Astrocyte of the hippocampus (primary cell): Measurements from ENCODE around the gene NCF2.

Experiments
- DNase-seq: peaks from one replicate; pipeline ENCODE4 v3.0.0; 2011; ENCODE audit warnings: low read depth, low spot score

Gene NCF2

GRCh38 chr1:183612407-183612806, 22.1 kb upstream of the NCF2 start:
- no peak for DNase-seq

DNA sequence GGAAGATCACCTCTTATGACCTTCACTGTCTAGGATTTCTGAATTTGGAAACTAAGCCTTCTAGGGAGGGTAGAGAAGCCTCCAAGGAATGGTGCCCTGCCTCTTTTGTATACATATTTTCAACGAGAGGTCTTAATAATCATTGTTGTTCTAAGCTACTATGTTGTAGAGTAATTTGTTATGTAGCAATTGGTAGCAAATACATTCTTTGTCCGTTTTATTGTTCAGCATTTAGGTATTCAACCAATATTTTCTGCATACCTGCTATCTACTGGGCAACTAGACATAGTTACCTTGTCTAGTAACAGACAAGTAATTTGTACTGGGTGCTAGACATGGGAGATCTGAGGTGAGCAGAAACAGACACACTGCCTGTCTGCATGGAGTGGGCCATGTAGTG, 20.8 kb upstream of the NCF2 start:
- no peak for DNase-seq

- DNase-seq = peak; percentile 41
Observed at GRCh38 chr1:183609759-183610452, 19.6 kb upstream of the NCF2 start.

- DNase-seq = peak; percentile 32
Observed at GRCh38 chr1:183609313-183609712, 19.1 kb upstream of the NCF2 start.

DNA sequence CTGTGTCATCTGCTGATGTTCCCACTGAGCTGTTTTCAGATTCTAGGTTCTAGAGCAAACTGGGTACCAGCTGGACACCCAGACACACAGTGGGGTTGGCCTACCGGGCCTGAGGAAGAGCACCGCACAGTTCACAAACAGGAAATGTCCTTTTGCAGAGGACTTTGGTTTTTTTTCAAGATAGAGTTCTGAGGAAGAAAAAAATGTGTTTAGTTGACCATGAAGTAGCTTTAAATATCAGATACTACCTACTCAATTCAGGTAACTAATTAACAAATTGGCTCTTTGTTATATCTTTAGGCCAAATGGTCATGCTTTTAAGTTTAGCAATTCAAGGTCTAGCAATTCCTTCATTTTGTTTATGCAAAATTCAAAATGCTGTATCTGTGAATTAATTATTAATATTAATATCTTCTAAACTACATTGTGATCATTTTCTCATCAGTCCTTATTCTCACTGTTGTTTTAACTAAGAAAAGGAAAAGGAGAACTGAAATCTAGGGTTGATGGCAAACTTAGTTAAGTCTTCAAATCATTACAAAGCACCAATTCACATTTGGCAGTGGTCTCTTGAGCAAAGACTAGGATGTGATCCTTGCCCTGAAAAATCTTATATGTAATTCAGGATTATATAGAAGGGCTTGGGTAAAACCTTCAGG, 17.2 kb upstream of the NCF2 start:
- DNase-seq = no peak

DNA sequence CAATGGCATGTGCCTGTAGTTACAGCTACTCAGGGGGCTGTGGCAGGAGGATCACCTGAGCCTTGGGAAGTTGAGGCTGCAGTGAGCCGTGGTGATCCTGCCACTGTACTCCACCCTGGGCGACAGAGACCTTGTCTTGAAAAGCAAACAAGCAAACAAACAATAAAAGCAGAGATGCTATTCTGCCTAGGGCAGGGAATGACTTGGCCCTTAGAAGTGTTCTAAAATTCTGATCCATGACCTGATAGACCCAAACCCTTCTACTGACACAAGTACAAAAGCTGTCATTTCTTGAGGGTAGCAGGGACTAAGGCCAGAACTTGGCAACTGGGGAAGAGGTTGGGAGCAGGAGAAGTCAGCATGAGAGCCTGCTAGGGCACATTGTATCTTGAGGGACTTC, 15.6 kb upstream of the NCF2 start:
- DNase-seq = no peak

DNA sequence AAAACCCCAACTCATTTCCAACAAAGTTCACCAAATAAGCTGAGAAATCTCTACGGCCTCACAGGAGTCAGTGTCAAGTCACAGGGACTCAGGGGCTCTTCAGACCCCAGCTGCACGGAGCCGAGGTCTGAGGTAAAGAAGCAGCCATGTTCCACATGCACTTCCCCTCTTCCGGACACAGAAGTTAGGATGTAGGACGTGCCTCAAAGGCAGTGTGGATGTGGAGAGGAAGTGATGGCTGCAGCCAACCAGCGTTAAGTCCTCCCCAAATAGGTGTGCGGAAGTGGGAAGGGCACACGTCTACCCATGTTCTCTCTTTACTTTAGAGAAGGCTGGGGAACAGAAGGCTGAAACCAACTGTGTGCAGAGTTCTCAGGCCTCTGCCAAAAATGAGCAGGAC, 14.6 kb upstream of the NCF2 start:
- DNase-seq = no peak

DNA sequence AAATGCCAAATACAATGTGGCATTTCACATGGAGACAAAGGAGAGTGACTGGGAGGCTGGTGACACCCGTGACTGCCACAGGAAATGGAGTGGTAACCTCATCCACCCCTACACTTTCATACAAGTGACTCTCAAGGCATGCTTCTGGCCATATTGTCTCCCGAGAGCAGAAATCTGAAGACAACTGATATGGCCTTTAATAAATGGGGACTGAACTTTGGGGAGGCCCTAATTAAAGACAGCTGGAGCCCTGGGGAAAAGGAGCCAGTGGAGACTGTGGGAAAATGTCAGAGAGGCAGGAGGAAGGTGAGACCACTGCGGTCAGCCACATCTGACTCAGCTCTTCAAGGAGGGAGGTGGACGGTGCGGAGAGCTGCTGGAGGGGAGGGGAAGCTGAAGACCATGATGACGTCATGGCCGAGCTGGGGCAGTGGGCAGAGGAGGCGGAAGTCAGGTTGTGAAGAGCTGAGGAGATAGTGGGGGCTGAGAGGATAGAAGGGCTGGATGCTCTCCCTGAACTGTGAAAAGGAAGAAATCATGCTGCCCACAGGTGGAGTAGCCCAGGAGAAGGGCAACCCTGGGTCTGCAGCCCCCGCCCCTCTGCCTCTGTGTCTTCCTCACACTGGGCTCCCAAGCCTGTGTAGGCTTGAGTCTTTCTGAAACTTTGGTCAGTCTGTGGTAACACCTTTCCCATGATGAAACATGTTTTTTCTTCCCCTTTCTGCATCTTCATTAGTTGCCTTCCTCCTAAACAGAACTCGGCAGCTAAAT, 14.0 kb upstream of the NCF2 start:
- DNase-seq = peak; percentile 87

GRCh38 chr1:183602510-183602909, 12.3 kb upstream of the NCF2 start:
- no peak for DNase-seq

- DNase-seq = no peak
Observed at GRCh38 chr1:183600634-183601033, 10.4 kb upstream of the NCF2 start.

DNA sequence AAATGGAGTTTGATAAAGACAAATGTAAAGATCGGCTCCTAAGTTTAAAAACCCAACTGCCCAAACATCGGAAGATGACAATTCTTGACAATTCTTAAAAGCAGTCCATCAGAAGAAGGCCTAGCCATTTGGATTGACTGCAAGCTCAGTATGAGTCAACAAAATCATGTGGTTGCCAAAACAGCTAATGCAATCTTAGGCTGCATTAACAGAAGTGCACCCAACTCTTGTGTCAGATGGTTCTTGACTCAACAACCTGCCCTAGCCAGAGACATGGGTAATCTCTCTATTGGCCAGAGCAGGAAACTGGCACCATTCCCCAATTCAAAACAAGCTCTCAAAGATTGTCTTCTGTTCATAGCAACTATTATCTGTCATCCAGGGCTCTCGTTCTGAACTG, 9.9 kb upstream of the NCF2 start:
- peak; percentile 33 for DNase-seq

DNA sequence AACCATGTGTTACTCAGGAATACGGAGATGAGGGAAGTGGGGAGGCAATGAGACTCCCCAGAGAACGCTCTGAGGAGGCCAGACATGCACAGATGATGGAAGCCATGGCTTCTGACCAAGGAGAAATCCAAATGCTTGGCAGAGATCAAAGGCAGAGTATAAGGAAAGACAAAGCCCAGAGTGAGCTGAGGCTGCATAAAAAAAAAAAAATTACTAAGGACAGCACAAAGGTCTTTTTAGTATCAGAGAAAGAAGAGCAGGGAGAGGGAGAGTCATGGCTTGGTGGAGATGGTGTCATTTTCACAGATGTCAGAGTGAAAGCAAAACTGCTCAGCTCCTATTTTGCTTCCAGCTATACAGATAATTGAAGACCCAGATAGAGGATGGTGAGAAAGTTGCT, 8.1 kb upstream of the NCF2 start:
- DNase-seq = no peak

DNA sequence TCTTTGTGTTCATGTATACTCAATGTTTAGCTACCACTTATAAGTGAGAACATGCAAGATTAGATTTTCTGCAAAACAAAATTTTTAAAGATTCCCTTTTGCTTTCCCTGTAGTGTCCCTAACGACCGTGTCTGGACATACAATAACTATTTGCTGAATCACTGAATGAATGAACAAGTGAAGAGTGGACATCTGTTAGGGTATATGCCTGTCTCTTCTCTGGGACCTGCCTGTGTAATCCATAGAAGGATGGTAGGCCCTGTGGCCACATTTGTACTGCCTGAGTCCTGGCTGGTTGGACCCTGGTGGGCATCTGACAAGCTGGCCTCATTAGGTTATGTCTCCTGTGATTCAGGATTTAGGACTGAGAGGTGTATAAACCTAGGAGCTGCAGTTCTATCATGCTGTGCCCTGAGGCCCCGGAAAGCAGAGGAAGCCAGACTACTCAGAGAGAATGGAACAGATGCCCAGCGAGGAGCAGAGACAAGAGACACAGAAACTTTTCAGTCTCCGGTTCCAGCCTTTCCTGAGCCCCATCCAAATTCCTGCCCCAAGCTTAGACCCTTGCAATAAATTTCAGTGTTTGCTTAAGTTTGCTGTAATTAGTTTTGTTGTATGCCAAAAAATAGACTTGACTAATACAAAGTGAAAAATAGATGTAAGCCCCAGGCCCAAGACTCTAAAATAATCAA, 7.5 kb upstream of the NCF2 start:
- no peak for DNase-seq

DNA sequence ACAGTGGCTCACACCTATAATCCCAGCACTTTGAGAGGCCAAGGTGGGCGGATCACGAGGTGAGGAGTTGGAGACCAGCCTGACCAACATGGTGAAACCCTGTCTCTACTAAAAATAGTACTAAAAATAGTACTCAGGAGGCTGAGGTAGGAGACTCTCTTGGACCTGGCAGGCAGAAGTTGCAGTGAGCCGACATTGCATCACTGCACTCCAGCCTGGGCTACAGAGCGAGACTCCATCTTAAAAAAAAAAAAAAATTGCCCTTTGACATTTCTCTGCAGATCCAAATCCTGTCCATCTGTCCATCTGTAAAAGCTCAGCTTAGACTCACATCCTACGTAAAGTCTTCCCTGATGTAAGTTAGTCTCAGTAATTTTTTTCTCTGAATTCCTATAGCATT, 6.2 kb upstream of the NCF2 start:
- no peak for DNase-seq

- DNase-seq = no peak
Observed at GRCh38 chr1:183595537-183595936, 5.3 kb upstream of the NCF2 start.

DNA sequence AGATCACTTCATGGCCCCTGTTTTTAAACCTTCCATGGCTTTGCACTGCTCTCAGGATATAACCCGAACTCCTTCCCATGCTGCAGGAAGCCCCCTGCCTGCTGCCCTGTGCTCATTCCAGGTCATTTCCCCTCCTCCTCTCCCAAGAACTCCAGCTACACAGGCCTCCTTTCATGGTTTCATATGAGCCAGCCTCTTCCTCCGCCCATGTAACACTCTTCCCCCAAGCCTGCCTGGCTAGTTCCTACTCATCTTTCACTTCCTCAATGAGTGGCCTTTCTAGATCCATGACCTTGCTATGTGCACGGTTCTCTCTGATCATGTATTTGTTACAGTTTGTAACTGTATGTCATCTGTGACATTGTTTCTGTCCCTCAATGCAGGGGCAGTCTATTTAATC, 3.1 kb upstream of the NCF2 start:
- no peak for DNase-seq

DNA sequence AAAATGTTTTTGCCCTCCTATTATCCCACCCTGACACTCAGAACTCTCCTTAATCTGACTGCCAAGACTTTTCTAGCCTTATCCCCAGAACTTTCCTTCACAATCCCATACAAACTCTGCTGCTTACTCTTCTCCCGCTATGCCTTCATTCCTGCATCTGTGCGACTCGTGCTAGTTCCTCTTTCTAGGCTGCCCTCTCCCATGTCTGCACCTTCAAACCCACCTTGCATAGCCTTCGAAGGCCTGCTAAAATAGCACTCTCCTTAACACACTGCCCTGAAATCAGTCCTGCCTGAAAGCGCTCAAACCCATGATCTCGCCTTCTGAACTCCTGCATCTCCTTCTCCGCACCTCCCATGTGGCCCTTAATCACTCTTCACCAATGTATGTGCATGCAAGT, 2.5 kb upstream of the NCF2 start:
- no peak for DNase-seq

GRCh38 chr1:183589874-183590243, 400 bp downstream of the NCF2 start:
- no peak for DNase-seq

GRCh38 chr1:183589384-183589783, 875 bp downstream of the NCF2 start:
- no peak for DNase-seq

- no peak for DNase-seq
Observed at GRCh38 chr1:183588827-183589226, 1.4 kb downstream of the NCF2 start.

GRCh38 chr1:183586926-183587325, 3.3 kb downstream of the NCF2 start:
- DNase-seq = no peak

DNA sequence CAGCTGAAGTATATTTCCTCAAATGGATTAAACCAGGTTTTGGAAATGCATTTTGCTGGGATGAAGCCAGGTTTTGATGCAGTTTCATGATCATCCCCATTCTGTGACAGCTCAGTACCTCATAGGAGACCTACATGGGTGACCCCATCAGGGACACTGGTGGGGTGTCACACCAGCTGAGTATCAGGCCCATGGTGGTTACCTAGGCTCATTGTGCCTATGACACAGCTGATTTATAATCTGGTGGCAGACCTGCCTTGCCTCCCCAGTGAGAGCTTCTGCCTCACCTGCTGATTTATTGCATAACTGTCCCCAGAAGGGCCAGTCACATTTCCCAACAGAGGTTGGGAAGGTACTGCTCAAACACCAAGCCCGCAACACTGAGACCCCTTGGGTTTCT, 3.8 kb downstream of the NCF2 start:
- no peak for DNase-seq
